HG03064 (cell line): Measurements from ENCODE around the gene OGFR.

ENCODE experiments used
- ATAC-seq: cut with Tn5 transposase; IDR thresholded peaks from one replicate; pipeline ENCODE4 v1.9.1; 2021; ENCODE audit warnings: low read depth; ENCODE audit not compliant: unreplicated experiment

OGFR gene, protein sequence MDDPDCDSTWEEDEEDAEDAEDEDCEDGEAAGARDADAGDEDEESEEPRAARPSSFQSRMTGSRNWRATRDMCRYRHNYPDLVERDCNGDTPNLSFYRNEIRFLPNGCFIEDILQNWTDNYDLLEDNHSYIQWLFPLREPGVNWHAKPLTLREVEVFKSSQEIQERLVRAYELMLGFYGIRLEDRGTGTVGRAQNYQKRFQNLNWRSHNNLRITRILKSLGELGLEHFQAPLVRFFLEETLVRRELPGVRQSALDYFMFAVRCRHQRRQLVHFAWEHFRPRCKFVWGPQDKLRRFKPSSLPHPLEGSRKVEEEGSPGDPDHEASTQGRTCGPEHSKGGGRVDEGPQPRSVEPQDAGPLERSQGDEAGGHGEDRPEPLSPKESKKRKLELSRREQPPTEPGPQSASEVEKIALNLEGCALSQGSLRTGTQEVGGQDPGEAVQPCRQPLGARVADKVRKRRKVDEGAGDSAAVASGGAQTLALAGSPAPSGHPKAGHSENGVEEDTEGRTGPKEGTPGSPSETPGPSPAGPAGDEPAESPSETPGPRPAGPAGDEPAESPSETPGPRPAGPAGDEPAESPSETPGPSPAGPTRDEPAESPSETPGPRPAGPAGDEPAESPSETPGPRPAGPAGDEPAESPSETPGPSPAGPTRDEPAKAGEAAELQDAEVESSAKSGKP

DNA sequence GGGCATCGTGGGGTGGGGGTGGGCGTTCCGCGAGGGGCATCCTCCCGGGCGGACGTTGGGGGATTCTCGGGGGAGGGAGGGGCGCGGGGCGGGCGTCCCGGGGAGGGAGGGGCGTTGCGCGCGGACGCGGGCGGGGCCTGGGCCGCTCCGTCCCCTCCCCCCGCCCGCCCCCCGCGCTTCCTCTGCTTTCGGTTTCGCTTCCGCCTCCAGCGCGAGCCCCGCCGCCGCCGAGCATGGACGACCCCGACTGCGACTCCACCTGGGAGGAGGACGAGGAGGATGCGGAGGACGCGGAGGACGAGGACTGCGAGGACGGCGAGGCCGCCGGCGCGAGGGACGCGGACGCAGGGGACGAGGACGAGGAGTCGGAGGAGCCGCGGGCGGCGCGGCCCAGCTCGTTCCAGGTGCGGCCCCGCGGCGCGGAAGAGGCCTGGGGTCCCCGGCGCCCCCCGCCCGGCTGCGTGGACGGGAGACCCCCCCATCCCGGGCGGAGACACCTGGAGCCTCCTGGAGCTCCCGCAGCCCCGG lies at the start of gene OGFR:
Gene OGFR (plus strand): TSS at position 209 of the 528 bp plus-strand sequence. CDS start 25 bp downstream, at position 234.
- no peak for ATAC-seq

DNA sequence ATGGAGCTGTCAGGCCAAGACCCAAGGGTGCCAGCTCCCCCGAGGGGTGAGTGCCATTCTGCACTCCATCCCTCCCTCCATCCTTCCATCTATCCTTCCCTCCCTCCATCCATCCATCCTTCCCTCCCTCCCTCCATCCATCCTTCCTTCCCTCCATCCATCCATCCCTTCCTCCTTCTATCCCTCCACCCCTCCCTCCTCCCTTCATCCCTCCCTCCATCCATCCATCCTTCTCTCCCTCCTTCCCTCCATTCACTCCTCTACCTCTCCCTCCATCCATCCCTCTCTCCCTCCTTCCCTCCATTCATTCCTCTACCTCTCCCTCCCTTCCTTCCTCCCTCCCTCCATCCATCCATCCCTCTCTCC lies 49.7 kb upstream of the OGFR start:
- no peak for ATAC-seq

DNA sequence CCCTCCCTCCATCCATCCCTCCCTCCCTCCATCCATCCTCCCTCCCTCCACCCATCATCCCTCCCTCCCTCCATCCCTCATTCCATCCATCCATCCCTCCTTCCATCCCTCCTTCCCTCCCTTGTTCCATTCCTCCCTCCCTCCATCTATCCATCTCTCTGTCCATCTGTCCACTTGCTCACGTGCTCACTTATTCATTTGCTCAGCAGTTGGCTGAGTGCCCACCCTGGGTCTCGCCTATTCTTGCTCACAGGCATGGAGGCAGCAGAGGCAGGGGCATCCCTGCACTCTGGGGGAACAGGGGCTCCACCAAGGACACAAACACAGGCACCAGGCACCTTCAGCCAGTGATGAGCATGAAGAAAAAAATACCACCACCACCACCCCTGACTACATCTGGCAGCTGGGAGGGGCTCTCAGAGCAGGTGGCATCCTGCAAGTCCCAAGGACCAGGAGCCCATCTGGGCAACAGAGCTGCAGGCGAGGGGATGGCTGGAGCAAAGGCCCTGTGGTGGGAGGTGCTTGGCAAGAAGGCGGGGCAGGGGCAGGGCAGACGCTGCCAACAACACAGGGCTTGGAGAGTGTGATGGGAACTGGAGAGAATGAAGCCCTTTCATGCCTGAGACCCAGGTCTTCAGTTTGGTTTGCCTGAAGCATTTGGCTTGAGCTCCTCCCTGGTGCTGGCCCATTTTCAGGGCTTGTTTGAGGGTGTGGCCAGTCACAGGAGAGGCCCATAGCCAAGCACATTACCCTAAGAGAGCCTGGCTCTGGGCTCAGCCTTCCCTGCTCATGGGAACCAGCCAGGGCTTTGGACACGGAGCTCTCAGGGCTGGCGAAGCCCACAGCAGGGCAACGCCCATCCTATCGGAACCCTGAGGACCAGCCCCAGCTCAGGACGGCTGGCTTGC lies 48.6 kb upstream of the OGFR start:
- ATAC-seq = no peak

DNA sequence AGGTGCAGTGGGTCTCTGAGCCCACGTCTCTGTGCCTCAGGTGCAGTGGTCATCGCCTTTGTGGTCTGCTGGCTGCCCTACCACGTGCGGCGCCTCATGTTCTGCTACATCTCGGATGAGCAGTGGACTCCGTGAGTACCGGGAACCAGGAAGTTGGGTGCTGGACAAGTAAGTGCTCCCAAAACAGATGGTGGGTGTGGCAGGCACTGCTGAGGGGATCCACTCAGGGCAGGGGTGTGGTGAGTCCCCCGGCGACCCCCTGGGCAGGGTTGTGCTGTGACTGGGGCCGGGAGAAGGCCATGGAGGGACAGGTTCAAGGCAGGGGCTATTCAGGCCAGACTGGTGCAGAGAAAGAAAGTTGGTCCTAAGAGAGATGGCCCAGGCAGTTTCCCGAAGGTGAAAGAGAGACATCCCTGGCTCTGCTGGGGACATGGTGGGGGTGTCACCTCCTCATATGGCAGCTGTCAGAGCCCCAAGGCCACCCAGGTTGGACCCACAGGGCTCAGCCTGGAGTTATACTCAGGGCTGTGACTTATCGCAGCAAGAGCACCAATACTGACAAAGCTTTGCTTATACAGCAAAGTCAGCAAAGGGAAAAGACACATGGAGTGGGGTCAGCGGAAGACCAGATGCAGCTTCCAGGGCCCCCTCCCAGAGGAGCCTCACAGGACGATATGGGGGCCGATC lies 46.3 kb upstream of the OGFR start:
- no peak for ATAC-seq

DNA sequence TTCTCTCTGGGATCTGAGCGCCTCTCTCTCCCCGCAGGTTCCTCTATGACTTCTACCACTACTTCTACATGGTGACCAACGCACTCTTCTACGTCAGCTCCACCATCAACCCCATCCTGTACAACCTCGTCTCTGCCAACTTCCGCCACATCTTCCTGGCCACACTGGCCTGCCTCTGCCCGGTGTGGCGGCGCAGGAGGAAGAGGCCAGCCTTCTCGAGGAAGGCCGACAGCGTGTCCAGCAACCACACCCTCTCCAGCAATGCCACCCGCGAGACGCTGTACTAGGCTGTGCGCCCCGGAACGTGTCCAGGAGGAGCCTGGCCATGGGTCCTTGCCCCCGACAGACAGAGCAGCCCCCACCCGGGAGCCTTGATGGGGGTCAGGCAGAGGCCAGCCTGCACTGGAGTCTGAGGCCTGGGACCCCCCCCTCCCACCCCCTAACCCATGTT lies 44.6 kb upstream of the OGFR start:
- no peak for ATAC-seq

DNA sequence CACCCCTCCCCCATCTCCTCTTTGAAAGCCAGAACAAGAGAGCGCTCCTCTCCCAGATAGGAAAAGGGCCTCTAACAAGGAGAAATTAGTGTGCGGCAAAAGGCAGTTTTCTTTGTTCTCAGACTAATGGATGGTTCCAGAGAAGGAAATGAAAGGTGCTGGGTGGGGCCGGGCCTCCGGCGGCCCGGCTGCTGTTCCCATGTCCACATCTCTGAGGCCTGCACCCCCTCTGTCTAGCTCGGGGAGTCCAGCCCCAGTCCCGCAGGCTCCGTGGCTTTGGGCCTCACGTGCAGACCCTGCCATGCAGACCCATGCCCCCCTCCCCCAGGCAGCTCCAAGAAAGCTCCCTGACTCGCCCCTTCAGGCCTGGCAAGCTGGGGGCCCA lies 44.2 kb upstream of the OGFR start:
- no peak for ATAC-seq

DNA sequence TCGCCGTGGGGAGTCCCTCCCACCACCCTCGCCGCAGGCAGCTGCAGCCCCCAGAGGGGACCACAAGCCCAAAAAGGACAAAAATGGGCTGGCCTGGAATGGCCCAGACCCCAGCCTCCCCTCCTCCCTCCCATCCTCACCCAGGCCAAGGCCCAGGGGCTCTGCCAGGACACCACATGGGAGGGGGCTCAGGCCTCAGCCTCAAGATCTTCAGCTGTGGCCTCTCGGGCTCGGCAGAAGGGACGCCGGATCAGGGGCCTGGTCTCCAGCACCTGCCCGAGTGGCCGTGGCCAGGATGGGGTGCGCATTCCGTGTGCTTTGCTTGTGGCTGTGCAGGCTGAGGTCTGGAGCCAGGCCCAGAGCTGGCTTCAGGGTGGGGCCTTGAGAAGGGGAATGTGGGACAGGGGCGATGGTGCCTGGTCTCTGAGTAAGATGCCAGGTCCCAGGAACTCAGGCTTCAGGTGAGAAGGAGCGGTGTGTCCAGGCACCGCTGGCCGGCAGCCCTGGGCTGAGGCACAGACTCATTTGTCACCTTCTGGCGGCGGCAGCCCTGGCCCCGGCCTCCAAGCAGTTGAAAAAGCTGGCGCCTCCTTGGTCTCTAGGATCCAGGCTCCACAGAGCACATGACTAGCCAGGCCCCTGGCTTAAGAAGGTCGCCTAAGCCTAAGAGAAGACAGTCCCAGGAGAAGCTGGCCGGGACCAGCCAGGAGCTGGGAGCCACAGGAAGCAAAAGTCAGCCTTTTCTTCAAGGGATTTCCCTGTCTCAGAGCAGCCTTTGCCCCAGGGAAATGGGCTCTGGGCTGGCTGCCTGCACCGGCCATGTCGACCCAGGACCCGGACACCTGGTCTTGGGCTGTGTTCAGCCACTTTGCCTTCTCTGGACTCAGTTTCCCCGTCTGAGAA lies 43.5 kb upstream of the OGFR start:
- no peak for ATAC-seq

DNA sequence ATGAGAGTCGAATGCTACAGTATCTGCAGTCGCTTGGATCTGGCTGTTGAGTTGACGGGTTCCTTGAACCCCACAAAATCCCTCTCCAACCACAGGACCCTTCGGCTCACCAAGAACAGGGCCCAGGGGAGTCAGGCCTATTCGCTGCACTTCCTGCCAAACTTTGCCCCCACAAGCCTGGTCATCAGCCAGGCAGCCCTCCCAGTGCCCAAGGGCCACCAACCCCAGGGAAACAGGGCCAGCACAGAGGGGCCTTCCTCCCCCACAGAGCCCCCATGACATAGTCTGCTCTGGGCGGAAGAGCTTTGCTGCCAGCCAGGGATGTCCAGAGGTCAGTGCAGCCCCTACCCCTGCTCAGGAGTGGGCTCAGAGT lies 42.9 kb upstream of the OGFR start:
- ATAC-seq = no peak

DNA sequence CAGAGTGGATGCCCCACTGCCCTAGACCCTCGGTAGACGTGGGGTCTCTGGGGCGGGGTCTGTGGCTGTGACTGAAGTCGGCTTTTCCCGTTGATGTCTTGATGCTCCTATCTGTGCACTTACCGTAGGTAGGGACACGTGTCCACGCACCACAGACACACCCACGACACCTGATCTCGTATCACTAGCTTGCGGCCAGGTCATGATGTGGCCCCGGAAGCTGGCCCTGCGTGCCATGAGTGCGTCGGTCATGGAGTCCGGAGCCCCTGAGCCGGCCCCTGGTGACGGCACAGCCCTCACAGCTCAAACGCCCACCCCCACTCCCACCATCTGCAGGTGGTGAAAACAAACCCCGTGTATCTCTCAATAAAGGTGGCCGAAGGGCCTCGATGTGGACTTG lies 42.3 kb upstream of the OGFR start:
- no peak for ATAC-seq

DNA sequence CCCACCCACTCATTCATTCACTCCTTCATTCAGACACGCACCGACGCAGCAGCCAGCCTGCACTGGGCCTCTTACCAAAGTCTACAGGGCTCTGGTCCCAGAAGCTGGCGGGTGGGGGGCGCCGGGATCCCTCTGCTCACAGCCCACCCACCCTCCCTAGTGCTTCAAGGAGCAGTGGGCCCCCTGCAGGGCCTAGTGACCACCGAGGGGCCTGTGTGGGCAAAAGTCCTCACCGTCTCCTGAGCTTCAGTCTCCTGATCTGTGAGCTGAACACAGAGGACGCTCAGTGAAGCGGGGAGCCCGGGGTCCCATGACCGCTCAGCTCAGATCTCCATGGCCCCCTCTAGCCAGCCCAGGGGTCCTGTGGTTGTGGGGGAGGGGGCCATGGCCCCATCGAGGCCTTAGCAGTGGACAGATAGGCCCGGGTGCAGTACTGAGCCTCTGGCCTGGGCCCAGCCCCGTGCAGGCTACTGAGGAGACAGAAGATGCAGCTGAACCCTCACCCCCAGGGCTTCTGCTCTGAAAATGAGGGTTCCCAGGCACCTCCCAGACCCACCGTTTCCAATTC lies 41.8 kb upstream of the OGFR start:
- no peak for ATAC-seq

DNA sequence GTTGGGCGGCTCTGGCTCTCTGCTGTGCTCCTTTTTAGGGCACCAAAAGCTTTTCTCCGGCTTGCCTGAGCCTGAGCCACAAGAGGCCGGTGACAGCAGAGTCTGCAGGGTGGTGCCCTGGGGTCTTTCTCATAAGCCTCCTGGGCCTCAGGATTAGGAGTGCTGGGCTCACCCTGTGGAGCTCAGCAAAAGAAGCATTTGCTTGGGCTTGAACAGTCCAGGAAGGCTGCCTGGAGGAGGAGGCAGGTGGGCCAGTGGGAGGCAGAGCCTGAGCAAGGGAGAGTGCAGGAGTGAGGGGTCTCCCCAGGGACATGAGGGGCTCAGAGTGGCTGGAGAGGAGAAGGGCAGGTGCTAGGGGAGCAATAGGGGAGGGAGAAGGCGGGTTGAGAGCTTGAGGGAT lies 41.2 kb upstream of the OGFR start:
- ATAC-seq = no peak

DNA sequence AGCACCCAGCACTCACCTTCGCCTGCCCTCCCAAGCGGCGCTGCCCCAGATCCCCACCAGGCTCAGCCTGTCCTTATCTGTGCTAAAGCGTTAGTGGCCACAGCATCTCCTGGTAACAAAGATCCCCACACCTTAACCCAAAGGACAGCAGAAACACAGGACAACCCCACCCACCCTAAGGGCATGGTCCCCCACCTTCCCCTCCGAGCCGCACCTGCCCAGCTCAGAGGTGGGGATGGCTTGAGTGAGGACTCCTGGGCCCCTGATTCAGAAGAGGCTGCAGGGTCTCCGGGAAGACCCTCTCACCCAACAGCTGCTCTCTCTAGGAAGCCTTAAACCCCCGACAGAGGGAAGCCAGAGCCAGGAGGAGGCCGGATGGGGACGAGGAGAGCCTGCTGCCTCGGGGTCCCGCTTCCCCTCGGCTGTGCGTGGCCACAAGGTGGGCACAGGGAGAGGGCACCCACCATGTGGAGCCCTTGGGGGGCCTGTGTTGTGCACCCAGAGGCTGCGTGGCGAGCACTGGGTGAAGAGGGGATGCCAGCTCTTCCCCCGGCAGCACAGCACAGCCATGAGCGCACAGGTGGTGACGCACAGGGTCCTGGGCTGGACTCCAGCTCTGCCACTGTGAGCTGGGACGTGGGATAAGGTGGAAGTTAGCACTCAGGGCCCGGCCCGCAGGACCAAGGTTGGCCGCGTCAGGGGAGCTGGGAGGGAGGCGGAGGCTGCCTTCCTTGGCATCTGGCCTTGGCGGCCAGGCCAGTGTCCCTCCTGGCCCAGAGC lies 40.3 kb upstream of the OGFR start:
- no peak for ATAC-seq

DNA sequence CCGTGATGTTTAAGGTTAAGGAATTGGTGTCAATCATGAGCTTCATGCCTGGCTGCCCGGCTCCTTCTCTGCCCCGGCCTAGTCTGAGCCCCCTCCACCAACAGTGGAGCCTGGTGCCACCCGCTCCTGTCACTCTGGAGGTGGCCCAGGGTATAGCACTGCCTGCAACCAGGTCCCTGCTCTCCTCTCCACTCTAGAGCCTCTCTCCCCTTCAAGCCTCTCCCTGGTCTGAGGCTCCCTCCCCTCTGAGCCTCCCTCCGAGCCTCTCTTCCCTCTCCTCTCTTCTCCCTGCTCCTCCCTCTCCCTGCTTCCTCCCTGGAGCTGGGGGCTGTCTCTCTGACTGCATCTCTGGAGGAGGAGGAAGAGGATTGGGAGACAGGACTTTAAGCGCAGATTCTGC lies 39.6 kb upstream of the OGFR start:
- no peak for ATAC-seq

DNA sequence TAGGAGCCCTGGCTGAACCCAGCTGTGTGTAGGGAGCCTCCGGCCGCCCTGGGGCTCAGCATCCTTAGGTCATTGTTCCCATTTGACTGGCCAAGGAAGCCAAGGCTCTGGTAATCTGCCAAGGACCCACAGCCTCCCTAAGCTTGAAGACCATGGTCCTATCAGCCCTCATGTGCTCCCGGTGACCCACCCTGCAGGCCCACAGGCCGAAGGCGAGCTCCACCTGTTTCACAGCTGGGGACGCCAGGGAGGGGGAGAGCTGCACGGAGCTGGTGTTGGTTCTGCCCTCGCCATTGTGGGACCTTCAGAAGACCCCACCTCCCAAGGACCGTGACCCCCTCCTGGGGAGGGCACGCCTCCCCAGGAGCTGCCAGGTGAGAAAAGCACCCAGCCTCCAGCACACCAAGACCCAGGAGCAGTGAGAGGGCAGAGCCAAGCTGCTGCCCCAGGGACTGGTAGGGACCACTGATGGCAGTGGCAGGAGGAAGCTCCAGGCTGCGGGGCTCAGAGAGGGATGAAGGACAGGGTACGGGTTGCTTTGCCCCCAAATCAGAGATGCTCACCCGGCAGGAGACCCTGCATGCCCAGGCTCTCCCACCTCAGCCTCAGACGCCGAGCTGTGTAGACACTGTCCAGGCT lies 39.1 kb upstream of the OGFR start:
- no peak for ATAC-seq

DNA sequence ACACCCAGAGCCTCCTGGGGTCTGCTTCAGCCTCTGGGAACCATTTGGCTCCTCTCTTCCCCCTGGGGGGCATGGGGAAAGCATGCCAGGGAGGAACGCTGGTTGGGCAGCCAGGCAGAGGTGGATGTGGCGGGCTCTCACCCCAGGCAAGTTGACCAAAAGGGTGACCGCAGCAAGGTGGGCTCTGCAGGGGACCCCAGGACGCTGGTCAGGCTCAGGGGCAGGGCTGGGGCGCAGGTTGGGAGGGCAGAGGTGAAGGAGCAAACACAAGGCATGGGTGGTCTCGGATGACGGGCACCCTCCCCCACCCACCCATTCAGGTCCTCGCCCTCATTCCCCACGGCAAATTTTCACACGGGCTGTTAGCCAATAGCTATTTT lies 38.6 kb upstream of the OGFR start:
- ATAC-seq = no peak

DNA sequence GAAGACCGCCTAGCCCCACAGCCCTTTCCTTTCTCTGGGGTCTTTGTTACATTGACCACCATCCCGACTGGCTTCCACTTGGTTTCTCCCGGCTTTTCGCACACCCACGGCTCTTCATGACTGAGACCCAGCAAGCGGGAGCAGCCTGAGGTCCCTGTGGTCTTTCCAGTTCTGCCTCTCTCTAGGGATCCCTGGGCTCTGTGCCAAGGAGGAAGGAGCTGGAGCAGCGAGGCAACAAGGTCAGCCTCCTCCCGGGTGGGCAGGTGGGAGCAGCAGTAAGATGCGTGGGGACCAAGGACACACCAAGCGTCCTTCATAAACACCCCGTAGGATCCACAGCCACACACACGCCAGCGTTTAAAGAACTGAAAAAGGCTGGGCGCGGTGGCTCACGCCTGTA lies 37.9 kb upstream of the OGFR start:
- ATAC-seq = no peak

DNA sequence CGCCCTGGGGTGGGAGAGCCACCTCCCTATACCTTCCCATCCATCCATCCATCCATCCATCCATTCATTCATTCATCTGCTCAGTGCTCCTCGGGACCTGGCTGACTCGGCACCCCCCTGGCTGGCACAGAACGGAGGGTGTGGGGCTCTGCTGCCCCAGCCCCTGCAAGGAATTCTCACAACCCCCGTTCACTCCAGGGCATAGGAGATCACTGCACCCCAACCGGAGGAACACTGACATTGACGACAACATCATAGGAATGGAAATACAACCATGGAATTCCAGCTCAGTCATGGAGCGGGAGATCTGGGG lies 36.4 kb upstream of the OGFR start:
- no peak for ATAC-seq
